ENCODE results near the gene RAB40C. TPM values are rescaled to one million over a fixed set of nuclear protein-coding genes. Genes with fewer than 3 reads are reported as not detected.

The RAB40C gene
- total and polyA plus RNA-seq, 9 of the 15 experiments (the other 6 are each of a cell fraction or from before 2014, with no cell fraction given), result 0.17 to 23.4 (median 8.7) TPM

- TF ChIP-seq RERE (CRISPR knock-in tag; IDR thresholded peaks at IDR 0.05; ENCODE audit: borderline replicate concordance) (no peak), CTBP1 (IDR thresholded peaks at IDR 0.05; ENCODE audit: borderline replicate concordance) (peak; percentile 92), ZKSCAN1 (IDR thresholded peaks at IDR 0.05; ENCODE audit: low read depth, low read length) (peak; percentile 83), PRPF4 (IDR thresholded peaks at IDR 0.05; ENCODE audit: insufficient read depth, low read depth, low read length, poor library complexity, severe bottlenecking) (no peak), ZNF75A (CRISPR knock-in tag; IDR thresholded peaks at IDR 0.05) (no peak), L3MBTL2 (IDR thresholded peaks at IDR 0.05) (peak; percentile 61), U2AF2 (optimal IDR thresholded peaks at IDR 0.05; ENCODE audit: low read depth, low read length) (no peak), ZNF77 (CRISPR knock-in tag; IDR thresholded peaks at IDR 0.05) (no peak), SAFB2 (IDR thresholded peaks at IDR 0.05; ENCODE audit: borderline replicate concordance, low read depth, low read length, severe bottlenecking) (no peak), POLR2AphosphoS5 (IDR thresholded peaks at IDR 0.05; ENCODE audit: control insufficient read depth, insufficient read depth, low read depth, low read length) (peak; percentile 71; the same call in 1 of the 2 replicates), KDM4B (IDR thresholded peaks at IDR 0.05; ENCODE audit: borderline replicate concordance in 2 of 2, low read depth in 1 of 2) (peak in 1 of 2 experiments; percentile 97; a peak in 2 of 4 replicates), LEF1 (IDR thresholded peaks at IDR 0.05) (no peak), CREB1 (IDR thresholded peaks at IDR 0.05) (peak; percentile 62), CREB1 (CRISPR knock-in tag; IDR thresholded peaks at IDR 0.05) (peak; percentile 69; the same call in 1 of the 2 replicates)
- TF ChIP-seq, protein P1, sequence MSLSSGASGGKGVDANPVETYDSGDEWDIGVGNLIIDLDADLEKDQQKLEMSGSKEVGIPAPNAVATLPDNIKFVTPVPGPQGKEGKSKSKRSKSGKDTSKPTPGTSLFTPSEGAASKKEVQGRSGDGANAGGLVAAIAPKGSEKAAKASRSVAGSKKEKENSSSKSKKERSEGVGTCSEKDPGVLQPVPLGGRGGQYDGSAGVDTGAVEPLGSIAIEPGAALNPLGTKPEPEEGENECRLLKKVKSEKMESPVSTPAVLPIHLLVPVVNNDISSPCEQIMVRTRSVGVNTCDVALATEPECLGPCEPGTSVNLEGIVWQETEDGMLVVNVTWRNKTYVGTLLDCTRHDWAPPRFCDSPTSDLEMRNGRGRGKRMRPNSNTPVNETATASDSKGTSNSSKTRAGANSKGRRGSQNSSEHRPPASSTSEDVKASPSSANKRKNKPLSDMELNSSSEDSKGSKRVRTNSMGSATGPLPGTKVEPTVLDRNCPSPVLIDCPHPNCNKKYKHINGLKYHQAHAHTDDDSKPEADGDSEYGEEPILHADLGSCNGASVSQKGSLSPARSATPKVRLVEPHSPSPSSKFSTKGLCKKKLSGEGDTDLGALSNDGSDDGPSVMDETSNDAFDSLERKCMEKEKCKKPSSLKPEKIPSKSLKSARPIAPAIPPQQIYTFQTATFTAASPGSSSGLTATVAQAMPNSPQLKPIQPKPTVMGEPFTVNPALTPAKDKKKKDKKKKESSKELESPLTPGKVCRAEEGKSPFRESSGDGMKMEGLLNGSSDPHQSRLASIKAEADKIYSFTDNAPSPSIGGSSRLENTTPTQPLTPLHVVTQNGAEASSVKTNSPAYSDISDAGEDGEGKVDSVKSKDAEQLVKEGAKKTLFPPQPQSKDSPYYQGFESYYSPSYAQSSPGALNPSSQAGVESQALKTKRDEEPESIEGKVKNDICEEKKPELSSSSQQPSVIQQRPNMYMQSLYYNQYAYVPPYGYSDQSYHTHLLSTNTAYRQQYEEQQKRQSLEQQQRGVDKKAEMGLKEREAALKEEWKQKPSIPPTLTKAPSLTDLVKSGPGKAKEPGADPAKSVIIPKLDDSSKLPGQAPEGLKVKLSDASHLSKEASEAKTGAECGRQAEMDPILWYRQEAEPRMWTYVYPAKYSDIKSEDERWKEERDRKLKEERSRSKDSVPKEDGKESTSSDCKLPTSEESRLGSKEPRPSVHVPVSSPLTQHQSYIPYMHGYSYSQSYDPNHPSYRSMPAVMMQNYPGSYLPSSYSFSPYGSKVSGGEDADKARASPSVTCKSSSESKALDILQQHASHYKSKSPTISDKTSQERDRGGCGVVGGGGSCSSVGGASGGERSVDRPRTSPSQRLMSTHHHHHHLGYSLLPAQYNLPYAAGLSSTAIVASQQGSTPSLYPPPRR (CRISPR knock-in tag; IDR thresholded peaks at IDR 0.05; ENCODE audit: borderline replicate concordance), result 0 out of 2 replicates have a peak, but pooled peaks have one; percentile 47
- TF ChIP-seq, protein P2, sequence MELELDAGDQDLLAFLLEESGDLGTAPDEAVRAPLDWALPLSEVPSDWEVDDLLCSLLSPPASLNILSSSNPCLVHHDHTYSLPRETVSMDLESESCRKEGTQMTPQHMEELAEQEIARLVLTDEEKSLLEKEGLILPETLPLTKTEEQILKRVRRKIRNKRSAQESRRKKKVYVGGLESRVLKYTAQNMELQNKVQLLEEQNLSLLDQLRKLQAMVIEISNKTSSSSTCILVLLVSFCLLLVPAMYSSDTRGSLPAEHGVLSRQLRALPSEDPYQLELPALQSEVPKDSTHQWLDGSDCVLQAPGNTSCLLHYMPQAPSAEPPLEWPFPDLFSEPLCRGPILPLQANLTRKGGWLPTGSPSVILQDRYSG (tag; conservative IDR thresholded peaks at IDR 0.05; ENCODE audit: low read depth), result no peak
Measured at GRCh38 chr16:667780-668518, 78.1 kb downstream of the RAB40C start, which contains the start of gene RHOT2 (continued).
